NCI-H2107 (cell line): Measurements from ENCODE around the gene KRTAP19-8.

Source experiments
- DNase-seq: peaks from one replicate; lab custom pipeline; 2025; lab: John Stamatoyannopoulos, UW

KRTAP19-8 gene

DNA sequence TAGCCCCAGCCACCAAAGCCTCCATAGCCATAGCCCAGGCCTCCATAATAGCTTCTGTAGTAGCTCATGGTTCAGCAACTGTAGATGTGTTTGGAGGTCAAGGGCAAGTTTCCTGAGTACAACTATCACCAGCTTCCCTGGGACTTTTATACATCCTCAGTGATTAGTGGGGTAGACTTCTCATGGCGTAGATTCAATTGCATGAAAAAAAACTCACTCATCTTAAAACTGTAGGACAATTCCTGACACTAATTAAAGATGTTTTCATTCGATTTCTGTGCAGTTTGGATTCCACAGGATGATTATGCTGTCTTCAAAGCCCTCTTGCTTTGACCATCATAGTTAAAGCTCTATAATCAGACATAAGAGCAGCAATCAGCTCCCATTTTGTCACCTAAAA is at the start of gene KRTAP19-8:
Gene KRTAP19-8, minus strand, starts transcription at position 101 of the 400 bp plus-strand sequence. Its CDS starts 33 bp downstream, at position 68.
- DNase-seq, result no peak

DNA sequence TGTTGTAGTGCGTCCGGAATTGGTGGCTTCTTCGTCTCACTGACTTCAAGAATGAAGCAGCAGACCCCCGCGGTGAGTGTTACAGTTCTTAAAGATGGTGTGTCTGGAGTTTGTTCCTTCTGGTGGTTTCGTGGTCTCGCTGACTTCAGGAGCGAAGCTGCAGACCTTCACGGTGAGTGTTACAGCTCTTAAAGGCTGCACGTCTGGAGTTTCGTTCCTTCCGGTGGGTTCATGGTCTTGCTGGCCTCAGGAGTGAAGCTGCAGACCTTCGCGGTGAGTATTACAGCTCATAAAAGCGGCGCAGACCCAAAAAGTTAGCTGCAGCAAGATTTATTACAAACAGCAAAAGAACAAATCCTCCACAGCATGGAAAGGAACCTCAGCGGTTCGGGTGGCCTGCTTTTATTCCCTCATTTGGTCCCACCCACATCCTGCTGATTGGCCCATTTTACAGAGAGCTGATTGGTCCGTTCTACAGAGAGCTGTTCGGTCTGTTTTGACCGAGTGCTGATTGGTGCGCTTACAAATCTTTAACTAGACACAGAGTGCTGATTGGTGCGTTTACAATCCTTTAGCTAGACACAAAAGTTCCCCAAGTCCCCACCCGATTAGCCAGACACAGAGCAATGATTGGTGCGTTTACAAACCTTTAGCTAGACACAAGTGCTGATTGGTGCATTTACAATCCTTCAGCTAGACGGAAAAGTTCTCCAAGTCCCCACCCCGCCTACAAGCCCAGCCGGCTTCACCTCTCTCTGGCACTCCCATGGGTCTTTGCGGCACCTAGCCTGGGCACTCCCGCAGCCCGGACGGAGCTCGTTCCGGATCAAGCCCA is 49.6 kb upstream of the KRTAP19-8 start:
- no peak for DNase-seq

- no peak for DNase-seq
Observed at GRCh38 chr21:31084689-31085088, 46.4 kb upstream of the KRTAP19-8 start.

- no peak for DNase-seq
Observed at GRCh38 chr21:31078796-31079195, 40.5 kb upstream of the KRTAP19-8 start.

DNA sequence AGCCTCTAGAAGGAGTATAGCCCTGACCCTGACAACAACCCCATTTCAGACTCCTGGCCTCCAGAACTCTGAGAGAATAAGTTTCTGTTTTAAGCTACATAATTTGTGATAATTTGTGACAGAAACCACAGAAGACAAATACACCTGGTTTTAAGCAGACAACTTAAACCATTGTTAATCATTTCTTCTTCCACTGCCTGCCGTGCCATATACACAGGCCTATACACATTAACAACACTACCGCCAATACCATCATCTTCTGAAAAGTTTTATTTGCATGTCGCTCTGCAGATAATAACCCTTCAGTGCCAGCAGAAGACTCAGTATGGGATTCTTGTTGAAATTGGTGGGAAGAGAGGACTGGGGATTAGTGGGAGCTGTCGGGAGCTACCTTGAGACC is 39.9 kb upstream of the KRTAP19-8 start:
- DNase-seq, result no peak

DNA sequence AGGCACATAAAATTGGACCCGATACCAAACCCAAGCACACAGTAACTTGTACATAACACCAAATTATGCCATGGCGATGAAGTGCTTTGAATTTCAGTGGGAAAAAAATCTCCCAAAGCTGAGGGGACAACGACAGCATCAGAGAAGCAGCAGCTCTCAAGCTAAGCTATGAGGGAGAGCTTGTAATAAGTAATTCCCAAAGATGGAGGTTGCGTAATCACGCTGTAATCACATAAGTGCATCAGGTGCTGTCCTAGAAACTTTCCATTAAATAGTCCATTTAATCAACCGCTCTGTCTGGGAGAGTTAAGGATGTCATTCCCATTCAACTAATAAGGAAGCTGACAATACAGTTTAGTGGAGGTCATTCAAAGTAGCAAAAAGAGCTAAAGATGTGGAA is 37.6 kb upstream of the KRTAP19-8 start:
- no peak for DNase-seq

GRCh38 chr21:31072533-31072932 is 34.3 kb upstream of the KRTAP19-8 start:
- DNase-seq, result no peak

DNA sequence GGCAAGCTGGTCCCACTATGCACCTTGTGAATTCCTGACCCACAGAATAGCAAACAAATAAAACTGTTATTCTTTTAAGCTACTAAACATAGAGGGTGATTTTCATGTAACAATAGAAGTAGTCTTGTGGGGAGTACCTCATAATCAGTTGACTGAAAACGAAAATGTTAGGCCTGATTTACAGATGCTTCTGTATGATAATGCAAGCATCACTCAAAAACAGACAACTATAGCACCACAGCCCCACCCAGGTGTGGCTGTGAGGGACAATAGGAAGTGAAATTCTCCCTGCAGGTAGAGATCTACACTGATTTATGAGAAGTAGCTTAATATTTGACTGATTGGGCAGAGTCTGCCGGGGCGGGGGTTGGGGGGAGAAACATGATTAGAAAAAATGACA is 26.5 kb upstream of the KRTAP19-8 start:
- DNase-seq, result no peak

DNA sequence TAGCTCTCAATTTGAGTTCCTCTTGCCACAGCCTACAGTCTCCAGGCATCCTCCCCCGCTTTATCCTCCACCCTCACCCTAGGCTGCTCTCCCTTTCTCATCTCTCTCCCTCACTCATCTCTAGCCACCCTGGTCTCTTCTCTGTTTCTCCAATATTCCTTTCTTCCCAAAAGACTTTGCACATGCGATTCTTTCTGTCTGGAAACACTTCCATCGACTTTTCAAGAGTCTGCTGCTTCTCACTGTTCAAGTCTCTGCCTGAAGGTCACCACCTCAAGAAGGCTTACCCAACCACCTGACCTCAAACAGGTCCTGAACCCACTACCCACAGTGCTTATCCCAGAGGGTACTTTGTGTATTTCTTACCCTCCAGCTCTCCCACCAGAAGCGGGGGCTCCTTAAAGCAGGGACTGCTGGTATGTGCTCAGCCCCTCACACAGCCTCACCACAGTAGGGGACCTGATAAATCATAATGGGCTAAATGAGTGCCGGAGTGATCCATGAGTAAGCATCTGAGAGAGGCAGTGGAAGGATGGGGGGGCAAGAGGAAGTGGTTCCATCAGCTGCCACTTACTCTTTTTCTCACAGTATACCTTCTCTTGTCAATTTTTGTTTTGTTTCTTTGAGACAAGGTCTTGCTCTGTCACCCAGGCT is 14.3 kb upstream of the KRTAP19-8 start:
- no peak for DNase-seq

GRCh38 chr21:31050577-31051157 is 12.4 kb upstream of the KRTAP19-8 start:
- DNase-seq, result no peak

DNA sequence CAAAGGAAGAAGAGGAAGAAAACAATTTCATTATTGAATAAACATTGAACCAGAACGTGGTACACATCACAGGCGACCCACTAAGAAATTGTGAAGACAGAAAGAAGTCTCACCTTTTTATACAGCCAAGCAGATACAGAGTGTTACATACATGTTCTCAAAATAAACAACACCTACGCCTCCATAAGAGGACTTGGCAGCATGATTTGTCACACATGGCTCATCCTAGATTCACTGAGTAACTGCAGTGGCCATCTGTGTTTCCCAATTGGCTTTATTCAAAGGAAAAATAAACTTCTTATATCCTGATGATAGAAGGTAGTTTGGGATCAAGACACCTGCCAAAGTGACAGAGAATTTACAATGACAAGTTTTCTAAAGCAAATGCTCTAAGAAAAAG is 7.6 kb upstream of the KRTAP19-8 start:
- DNase-seq, result no peak

- DNase-seq, result no peak
Observed at GRCh38 chr21:31043471-31043870, 5.2 kb upstream of the KRTAP19-8 start.

- no peak for DNase-seq
Observed at GRCh38 chr21:31042080-31042464, 3.8 kb upstream of the KRTAP19-8 start.

- no peak for DNase-seq
Observed at GRCh38 chr21:31041295-31042079, 3.2 kb upstream of the KRTAP19-8 start.

DNA sequence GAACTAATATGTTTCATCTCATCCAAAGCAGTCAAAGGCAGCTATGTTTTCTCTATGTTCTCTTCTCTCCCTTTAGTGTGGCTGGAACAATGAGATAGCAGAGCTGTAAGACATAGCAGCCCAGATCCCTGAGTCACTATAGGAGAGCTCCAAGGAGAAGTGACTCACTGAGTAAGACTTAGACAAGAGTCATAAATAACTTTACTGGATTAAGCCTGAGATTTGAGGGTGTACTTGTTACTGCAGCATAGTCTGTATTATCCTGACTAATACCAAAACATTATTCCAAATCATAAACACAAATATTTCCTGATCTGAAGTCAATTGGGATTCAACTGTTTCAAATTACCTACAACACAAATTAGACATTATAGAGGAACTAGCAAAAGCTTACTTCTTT is 3.9 kb downstream of the KRTAP19-8 start:
- no peak for DNase-seq

DNA sequence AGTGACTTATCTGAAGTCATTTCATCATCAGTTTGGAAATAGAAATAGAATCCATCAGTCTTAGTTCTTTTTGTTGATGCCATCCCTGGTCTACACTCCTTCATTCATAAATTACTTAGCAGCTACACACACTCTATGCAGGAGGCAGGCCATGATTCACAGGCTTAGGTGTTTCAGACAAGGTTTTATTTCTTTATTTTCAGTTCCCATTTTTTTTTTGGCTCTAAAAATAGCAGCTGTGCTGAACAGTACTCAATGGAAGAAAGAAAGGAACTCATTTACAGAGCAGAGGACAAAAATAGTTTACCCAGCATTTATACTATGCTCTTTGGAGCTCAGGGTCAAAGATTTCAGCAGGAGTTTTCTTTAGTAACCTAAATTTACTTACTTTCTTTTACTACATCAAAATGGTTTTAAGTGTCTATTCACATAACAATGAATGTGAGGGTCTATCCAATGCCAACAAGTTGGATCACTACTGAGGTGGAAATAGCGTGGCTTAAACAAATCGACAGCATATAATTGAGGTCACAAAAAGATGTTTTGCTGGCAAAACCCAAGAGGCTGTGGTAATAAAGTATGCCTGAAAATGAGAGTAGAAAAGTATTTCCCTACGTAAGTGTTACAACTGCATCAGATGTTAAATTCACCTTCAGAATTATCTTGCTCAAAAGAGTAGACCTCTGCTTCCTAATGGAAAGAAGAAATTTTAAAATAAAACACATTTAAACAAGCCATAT is 7.7 kb downstream of the KRTAP19-8 start:
- no peak for DNase-seq

GRCh38 chr21:31023680-31024079 is 14.6 kb downstream of the KRTAP19-8 start:
- no peak for DNase-seq

DNA sequence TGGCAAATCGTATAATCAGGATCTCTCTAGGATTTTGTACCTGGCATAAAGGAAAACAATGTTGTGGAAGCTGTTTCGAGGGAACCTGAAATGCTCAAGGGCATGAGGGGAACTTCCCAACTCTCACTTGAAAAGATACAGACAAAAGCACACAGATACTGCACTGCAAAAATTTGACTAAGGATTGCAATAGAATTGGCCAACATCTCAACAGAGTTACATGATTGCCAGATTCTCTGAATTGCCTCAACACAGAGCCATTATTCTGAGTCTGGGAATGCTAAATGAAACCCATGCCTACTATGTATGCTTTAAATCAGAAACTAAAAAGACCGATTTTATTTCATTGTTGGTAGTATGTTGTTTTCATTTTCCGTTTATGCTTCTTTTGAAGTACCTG is 16.0 kb downstream of the KRTAP19-8 start:
- no peak for DNase-seq

GRCh38 chr21:31018232-31018631 is 20.0 kb downstream of the KRTAP19-8 start:
- no peak for DNase-seq

- DNase-seq, result no peak
Observed at GRCh38 chr21:31014891-31015290, 23.4 kb downstream of the KRTAP19-8 start.
